Kidney (tissue), 14 donors: Measurements from ENCODE around the gene CCNL1. TPM values are rescaled to one million over a fixed set of nuclear protein-coding genes. Genes with fewer than 3 reads are reported as not detected.
A peak's percentile ranks its signal among the peaks of the same experiment; 100 is the strongest.
"Not testable (repeated sequence)": the region's sequence is repeated elsewhere in the genome, so short reads cannot be mapped to it uniquely, and the experiment has no call there.

Source experiments
- DNase-seq, 5 donors: peaks; one replicate each; pipeline ENCODE4 v3.0.0-alpha.2; 2013 to 2020
- FAIRE-seq: peaks from 2 replicates; lab custom pipeline; 2012; peaks lifted over from hg19 to GRCh38; lab: Jason Lieb, UNC
- H3K27ac ChIP-seq, 2 donors: one replicate each; pipeline ENCODE4 v1.7.0; 2013; ENCODE audit warnings: low read depth in 2 of 2, low read length in 2 of 2, inconsistent platforms in 1 of 2
- H3K27me3 ChIP-seq: one replicate; pipeline ENCODE4 v1.7.1; 2013; ENCODE audit warnings: low read length, inconsistent platforms; ENCODE audit not compliant: control insufficient read depth, insufficient read depth
- H3K36me3 ChIP-seq, 3 donors: one replicate each; pipeline versions ENCODE4 v1.7.0 to v1.7.1; 2013; ENCODE audit warnings: low read length in 3 of 3, control low read depth in 1 of 3, inconsistent platforms in 1 of 3; ENCODE audit not compliant: insufficient read depth in 3 of 3, control insufficient read depth in 2 of 3
- H3K4me1 ChIP-seq, 3 donors: one replicate each; pipeline versions ENCODE4 v1.7.0 to v1.7.1; 2013; ENCODE audit warnings: low read length in 3 of 3, inconsistent platforms in 1 of 3, low read depth in 1 of 3; ENCODE audit not compliant: control insufficient read depth in 2 of 3, insufficient read depth in 2 of 3
- H3K4me3 ChIP-seq, 3 donors: one replicate each; pipeline versions ENCODE4 v1.7.0 to v1.8.1; 2013; ENCODE audit warnings: low read length in 3 of 3, control low read depth in 1 of 3, inconsistent platforms in 1 of 3
- H3K9ac ChIP-seq, 3 donors: one replicate each; pipeline versions ENCODE4 v1.7.0 to v1.7.1; 2013; ENCODE audit warnings: low read length in 3 of 3, control low read depth in 1 of 3, inconsistent platforms in 1 of 3
- H3K9me3 ChIP-seq, 3 donors: one replicate each; pipeline versions ENCODE4 v1.7.0 to v1.7.1; 2013; ENCODE audit warnings: low read length in 3 of 3, control low read depth in 1 of 3, inconsistent platforms in 1 of 3; ENCODE audit not compliant: control insufficient read depth in 2 of 3, insufficient read depth in 1 of 3
- CTCF ChIP-seq: IDR thresholded peaks from 3 replicates; pipeline ENCODE4 v1.5.1; 2012; ENCODE audit warnings: mild to moderate bottlenecking, moderate library complexity, borderline replicate concordance; ENCODE audit not compliant: insufficient read depth; ENCODE audit errors: extremely low read depth
- intact Hi-C: fragments of 100-400 bp; cut with DNase I; formaldehyde crosslinking; loops from one replicate; pipeline ENCODE4 v1.11.1; 2022
- polyA plus RNA-seq: library from polyadenylated mRNA; stranded (reverse); fragments of 350-450 nt; fragmentation: Illumina TruSeq; extraction: RNeasy Lipid Tissue Mini Kit (QIAGEN cat#74804); gene quantifications from one replicate; pipeline ENCODE4 v1.2.3, GENCODE V29; 2014; ENCODE audit warnings: low read depth, low replicate concordance; ENCODE audit not compliant: insufficient read depth
- total RNA-seq: library from RNA; stranded (reverse); fragmentation: NEBNext Ultra II Directional; extraction: Animal tissue kit (Norgen Biotek cat#: 25700); gene quantifications from one replicate; pipeline ENCODE4 v1.2.1, GENCODE V29; 2021
- donor health status: control.
- donor health status: control.
- donor health status: control.
- donor health status: control.
- donor health status: control.
- donor health status: DM: yes; HTN: yes; CAD: no.
- donor health status: Normal renal cell carcinoma (clear cell type).

The CCNL1 gene
- total and polyA plus RNA-seq, 2 donors from 2014 or later = 41.7 to 104 TPM

- DNase-seq (no peak), FAIRE-seq (no peak)
- intact Hi-C loops = no loop called here
- Histone ChIP-seq H3K27me3 (no peaks in the 10 kb centered on the region), H3K9ac (no peak overlapping the region), H3K4me3 (no peak overlapping the region), H3K4me1 (peaks cover 0 to 7% (median 3%) of the 10 kb centered on the region in 3 donors), H3K27ac (no peak overlapping the region), H3K9me3 (no peaks in the 10 kb centered on the region), H3K36me3 (no peaks in the 10 kb centered on the region)
- TF ChIP-seq CTCF = no peak
These were observed 19.4 kb upstream of the CCNL1 start for GRCh38 chr3:157179365-157179803.

GRCh38 chr3:157178503-157179364 is 18.8 kb upstream of the CCNL1 start:
- H3K9me3 ChIP-seq, H3K36me3 ChIP-seq, H3K27me3 ChIP-seq, FAIRE-seq, H3K27ac ChIP-seq, intact Hi-C loops, H3K4me3 ChIP-seq, H3K4me1 ChIP-seq, H3K9ac ChIP-seq: not testable (repeated sequence)
- peak in 1 of 5 donors; percentile 67 for DNase-seq

- FAIRE-seq, H3K36me3 ChIP-seq, intact Hi-C loops, H3K27me3 ChIP-seq, DNase-seq, H3K9ac ChIP-seq, H3K27ac ChIP-seq, H3K9me3 ChIP-seq, H3K4me1 ChIP-seq, H3K4me3 ChIP-seq: not testable (repeated sequence)
These were observed 18.0 kb upstream of the CCNL1 start for GRCh38 chr3:157177801-157178453.

GRCh38 chr3:157176934-157177333 is 17.0 kb upstream of the CCNL1 start:
- FAIRE-seq = no peak
- Histone ChIP-seq H3K27me3 (no peaks in the 10 kb centered on the region), H3K4me1 (peaks cover 2 to 7% (median 3%) of the 10 kb centered on the region in 3 donors), H3K9me3 (no peaks in the 10 kb centered on the region), H3K9ac (no peak overlapping the region), H3K4me3 (no peak overlapping the region), H3K27ac (peak overlapping the region in 1 of 2 donors; percentile 44), H3K36me3 (no peaks in the 10 kb centered on the region)
- intact Hi-C loops = no loop called here
- TF ChIP-seq CTCF = no peak
- DNase-seq = peak in 4 of 5 donors; percentile 49 to 68 (median 56)
